ENCODE results near the gene KRT80. TPM values are rescaled to one million over a fixed set of nuclear protein-coding genes. Genes with fewer than 3 reads are reported as not detected.
A peak's percentile ranks its signal among the peaks of the same experiment; 100 is the strongest.

Gene KRT80
- total and polyA plus RNA-seq, 10 donors: 0.03 to 0.37 (median 0.17) TPM; not detected in 7

DNA sequence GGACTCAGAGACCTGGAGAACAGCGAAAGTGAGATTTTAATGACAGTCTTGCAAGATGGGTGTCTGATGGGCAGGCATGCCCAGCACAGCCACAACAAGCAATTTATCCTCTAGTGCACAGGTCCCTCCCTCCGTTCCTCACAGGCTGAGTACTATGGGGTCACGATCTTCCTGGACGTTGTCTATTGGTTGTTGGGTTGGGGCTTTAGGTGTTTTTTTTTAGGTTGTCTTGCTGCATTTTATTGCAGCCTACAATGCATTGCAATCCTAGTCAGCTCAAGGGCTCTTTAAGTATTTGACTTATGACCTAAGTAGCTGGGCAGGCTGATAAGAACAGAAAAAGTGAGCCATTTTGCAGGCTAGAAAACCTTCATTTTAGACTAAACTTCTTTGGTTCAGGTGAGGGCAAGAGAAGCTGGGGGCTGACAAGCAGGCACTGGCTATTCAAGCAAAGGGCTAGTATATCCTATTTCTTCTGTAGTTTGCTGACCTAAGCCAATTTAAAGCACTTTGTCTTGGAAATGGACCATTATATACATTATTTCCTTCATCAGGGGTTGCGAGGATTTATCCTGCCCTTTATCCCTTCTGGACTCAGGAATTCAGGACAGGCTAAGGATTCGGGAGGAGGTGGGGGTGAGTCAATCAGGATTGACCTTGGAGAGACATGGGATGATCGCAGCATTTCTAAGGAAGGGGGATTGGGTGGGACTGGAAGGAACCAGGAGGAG, 47.3 kb upstream of the KRT80 start:
- H3K4me1 ChIP-seq: peaks cover 3 to 9% (median 7%) of the 10 kb centered on the region in 6 donors
- DNase-seq: peak; percentile 14
- TF ChIP-seq, protein P1, sequence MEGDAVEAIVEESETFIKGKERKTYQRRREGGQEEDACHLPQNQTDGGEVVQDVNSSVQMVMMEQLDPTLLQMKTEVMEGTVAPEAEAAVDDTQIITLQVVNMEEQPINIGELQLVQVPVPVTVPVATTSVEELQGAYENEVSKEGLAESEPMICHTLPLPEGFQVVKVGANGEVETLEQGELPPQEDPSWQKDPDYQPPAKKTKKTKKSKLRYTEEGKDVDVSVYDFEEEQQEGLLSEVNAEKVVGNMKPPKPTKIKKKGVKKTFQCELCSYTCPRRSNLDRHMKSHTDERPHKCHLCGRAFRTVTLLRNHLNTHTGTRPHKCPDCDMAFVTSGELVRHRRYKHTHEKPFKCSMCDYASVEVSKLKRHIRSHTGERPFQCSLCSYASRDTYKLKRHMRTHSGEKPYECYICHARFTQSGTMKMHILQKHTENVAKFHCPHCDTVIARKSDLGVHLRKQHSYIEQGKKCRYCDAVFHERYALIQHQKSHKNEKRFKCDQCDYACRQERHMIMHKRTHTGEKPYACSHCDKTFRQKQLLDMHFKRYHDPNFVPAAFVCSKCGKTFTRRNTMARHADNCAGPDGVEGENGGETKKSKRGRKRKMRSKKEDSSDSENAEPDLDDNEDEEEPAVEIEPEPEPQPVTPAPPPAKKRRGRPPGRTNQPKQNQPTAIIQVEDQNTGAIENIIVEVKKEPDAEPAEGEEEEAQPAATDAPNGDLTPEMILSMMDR (IDR thresholded peaks at IDR 0.05 in 8 of 11, conservative IDR thresholded peaks at IDR 0.05 in 3 of 11): no peak
- TF ChIP-seq POLR2AphosphoS5 (IDR thresholded peaks at IDR 0.05) (no peak), POLR2A (IDR thresholded peaks at IDR 0.05) (no peak)
- no peak overlapping the region for H3K4me3 ChIP-seq
- H3K27me3 ChIP-seq (replicated peaks in 1 of 7): peaks cover 0 to 24% (median 8%) of the 10 kb centered on the region in 7 donors
- intact Hi-C loops (cut with DNase I; ENCODE audit: low total_unique reads): no loop called here
- no peaks in the 10 kb centered on the region for H3K36me3 ChIP-seq
- WGBS, 5 donors: 83 to 89% (median 87%) methylated on average over 7 of the region's 7 CpGs
- H3K9me3 ChIP-seq: no peaks in the 10 kb centered on the region
- no peak overlapping the region for H3K27ac ChIP-seq

DNA sequence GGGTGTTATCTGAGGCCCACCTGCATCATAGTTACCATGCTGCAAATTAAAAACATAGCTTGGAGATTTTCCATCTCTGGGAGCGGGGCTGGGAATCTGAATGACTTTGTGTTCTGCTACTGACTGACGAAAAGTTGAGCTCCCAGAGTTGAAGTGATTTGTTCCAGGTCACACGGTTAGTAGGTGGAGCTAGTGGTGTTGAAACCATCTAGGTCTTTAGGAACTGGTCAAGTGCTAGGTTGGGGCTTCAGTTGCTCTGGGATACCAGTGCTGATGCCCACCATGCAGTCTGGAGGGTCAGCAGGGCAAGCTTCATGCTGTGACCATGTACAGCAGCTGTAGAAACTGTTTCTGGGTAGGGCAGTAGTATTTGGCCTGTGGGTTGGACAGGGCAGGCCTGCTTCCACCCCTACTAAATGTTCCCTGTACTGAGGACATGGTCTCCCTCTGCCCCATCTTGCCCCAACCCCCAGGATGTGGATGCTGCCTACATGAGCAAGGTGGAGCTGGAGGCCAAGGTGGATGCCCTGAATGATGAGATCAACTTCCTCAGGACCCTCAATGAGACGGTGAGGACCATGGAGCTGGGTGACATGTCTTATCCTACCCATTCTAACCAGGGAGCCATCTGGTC, 46.5 kb upstream of the KRT80 start:
- 79 to 93% (median 86%) methylated on average over 4 of the region's 4 CpGs for WGBS, 5 donors
- Histone ChIP-seq H3K9me3 (no peaks in the 10 kb centered on the region), H3K36me3 (no peaks in the 10 kb centered on the region), H3K27ac (no peak overlapping the region), H3K4me1 (peaks cover 0 to 8% (median 1%) of the 10 kb centered on the region in 6 donors), H3K27me3 (replicated peaks in 1 of 7) (peaks cover 3 to 31% (median 13%) of the 10 kb centered on the region in 7 donors), H3K4me3 (no peak overlapping the region)
- peak; percentile 25 for DNase-seq
- intact Hi-C loops (cut with DNase I; ENCODE audit: low total_unique reads): no loop called here
- TF ChIP-seq POLR2AphosphoS5 (IDR thresholded peaks at IDR 0.05) (no peak), POLR2A (IDR thresholded peaks at IDR 0.05) (no peak)
- TF ChIP-seq, protein P1 (IDR thresholded peaks at IDR 0.05 in 8 of 11, conservative IDR thresholded peaks at IDR 0.05 in 3 of 11): no peak

DNA sequence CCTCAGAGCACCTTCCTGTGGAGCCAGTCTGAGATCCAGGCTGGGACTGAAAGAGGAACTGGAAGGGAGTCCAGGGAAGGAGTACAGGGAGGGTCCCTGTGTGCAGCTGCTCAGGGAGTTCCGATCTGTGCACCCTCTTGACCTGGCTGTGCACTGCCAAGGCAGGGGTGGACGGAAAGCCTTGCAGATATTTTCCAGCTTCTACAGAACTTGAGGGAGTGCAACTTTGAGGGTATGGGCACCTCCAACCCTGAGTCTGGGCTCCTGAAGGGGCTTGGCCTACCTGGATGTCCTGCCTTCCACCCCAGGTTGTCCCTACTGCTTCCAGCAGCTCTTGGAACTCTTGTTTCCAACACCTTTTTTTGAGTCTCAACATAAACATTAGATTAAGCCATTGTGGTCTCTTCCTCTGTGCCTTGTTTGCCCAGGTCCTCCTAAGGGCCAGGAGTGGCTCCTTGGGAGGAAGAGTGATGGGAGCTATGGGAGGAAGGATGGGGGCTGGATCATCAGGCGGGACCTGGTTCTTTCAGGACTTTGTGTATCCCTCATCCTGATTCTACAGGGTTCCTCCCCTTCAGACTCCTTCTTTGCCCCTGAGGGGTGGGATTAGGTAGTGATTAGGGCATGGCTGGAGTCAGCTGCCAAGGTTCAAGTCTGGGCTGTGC, 44.7 kb upstream of the KRT80 start:
- no peaks in the 10 kb centered on the region for H3K36me3 ChIP-seq
- peaks cover 5 to 41% (median 28%) of the 10 kb centered on the region in 7 donors for H3K27me3 ChIP-seq (replicated peaks in 1 of 7)
- no peaks in the 10 kb centered on the region for H3K9me3 ChIP-seq
- DNase-seq: peak; percentile 40
- H3K4me1 ChIP-seq: peaks cover 0 to 24% (median 15%) of the 10 kb centered on the region in 6 donors
- H3K4me3 ChIP-seq: no peak overlapping the region
- no peak overlapping the region for H3K27ac ChIP-seq
- intact Hi-C loops (cut with DNase I; ENCODE audit: low total_unique reads): no loop called here
- WGBS, 5 donors: 77 to 89% (median 85%) methylated on average over 3 of the region's 3 CpGs
- no peak for TF ChIP-seq POLR2AphosphoS5 (IDR thresholded peaks at IDR 0.05)
- TF ChIP-seq, protein P1 (IDR thresholded peaks at IDR 0.05 in 8 of 11, conservative IDR thresholded peaks at IDR 0.05 in 3 of 11): no peak
- TF ChIP-seq POLR2A (IDR thresholded peaks at IDR 0.05): no peak

Measured in spleen (tissue), 11 donors.